Right lobe of liver (tissue), 4 donors: ENCODE results near the gene TOGARAM2.

ENCODE experiments used
- POLR2A ChIP-seq: fragments of 450-650 bp; IDR thresholded peaks from one replicate; pipeline ENCODE4 v1.6.1; 2017; ENCODE audit warnings: antibody characterized with exemption, mild to moderate bottlenecking
- TF ChIP-seq, protein P1 (sequence below), 4 donors: fragments of 200-600 bp in 3 of 4; fragments of 450-650 bp in 1 of 4; IDR thresholded peaks; one replicate each; pipeline versions ENCODE4 v1.5.1 to v1.8.0; 2016 to 2022; ENCODE audit warnings: antibody characterized with exemption in 4 of 4, mild to moderate bottlenecking in 2 of 4
- donor health status: DM: no; HTN: no; CAD: no.
- donor health status: DM: no; HTN: no; CAD: no.
- donor health status: DM: no; HTN: yes; CAD: no.

DNA sequence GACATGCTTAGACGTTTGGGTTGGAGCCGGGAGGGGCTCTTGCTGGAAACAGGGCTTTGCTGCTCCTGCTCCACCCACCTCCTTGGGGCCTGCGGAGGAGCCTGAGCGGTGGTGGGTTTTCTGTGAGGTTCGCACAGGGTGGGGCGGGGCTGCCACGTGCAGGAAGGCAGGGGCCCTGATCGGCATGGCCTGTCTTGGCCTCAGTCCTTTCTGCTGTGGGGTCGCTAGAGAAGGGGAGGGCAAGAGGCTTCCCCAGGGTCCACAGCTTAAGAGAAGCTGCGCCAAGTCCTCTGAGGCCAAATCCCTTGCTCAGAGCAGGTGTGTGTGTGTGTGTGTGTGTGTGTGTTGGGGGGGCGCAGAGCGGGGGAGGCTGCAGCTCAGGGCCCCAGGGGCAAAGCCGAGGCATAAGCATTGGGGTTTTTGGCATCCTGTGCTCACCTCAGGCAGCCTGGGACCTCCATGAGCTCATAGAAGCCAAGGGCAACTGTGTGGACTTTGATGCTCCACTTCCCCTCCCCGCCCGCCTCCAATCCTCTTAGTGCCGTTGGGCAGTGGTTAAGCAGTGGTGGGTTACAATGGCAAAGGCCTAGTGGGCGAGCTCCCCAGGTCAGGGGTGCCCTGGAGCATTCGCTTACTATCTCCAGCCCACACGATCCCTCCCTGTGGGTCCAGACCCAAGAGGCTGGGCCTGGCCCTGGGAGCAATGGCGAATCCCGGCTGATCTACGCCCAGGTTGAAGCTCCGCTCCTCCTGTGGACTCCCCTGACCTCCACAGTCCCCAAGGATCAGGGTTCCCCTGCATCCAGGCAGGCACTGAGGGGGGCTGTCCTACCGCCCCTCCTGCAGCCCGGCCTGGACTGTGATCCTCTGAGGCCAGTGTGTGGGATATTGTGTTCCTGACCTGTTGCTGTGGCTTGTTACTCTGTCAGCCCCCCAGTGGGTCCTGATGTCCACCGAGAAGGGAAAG lies 28.9 kb downstream of the TOGARAM2 start:
- TF ChIP-seq, protein P1, sequence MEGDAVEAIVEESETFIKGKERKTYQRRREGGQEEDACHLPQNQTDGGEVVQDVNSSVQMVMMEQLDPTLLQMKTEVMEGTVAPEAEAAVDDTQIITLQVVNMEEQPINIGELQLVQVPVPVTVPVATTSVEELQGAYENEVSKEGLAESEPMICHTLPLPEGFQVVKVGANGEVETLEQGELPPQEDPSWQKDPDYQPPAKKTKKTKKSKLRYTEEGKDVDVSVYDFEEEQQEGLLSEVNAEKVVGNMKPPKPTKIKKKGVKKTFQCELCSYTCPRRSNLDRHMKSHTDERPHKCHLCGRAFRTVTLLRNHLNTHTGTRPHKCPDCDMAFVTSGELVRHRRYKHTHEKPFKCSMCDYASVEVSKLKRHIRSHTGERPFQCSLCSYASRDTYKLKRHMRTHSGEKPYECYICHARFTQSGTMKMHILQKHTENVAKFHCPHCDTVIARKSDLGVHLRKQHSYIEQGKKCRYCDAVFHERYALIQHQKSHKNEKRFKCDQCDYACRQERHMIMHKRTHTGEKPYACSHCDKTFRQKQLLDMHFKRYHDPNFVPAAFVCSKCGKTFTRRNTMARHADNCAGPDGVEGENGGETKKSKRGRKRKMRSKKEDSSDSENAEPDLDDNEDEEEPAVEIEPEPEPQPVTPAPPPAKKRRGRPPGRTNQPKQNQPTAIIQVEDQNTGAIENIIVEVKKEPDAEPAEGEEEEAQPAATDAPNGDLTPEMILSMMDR (IDR thresholded peaks at IDR 0.05), result no peak
- no peak for TF ChIP-seq POLR2A
